ENCODE measurements around the gene RNF145.
"Not testable (repeated sequence)": the region's sequence is repeated elsewhere in the genome, so short reads cannot be mapped to it uniquely, and the experiment has no call there.

The RNF145 gene

GRCh38 chr5:159209438-159210209, at the start of gene RNF145:
TSS of gene RNF145 (minus strand) at chr5:159209553. CDS start at chr5:159203617, 5,936 bp downstream.
- peak; percentile 31 for DNase-seq (ENCODE audit: low read depth)

GRCh38 chr5:159258361-159258760, 49.0 kb upstream of the RNF145 start:
- no peak for DNase-seq (ENCODE audit: low read depth)

- DNase-seq (ENCODE audit: low read depth) = no peak
These were observed 48.4 kb upstream of the RNF145 start for GRCh38 chr5:159257629-159258283.

- no peak for DNase-seq (ENCODE audit: low read depth)
These were observed 47.7 kb upstream of the RNF145 start for GRCh38 chr5:159257007-159257406.

GRCh38 chr5:159252195-159252594, 42.8 kb upstream of the RNF145 start:
- no peak for DNase-seq (ENCODE audit: low read depth)

- no peak for DNase-seq (ENCODE audit: low read depth)
These were observed 39.8 kb upstream of the RNF145 start for GRCh38 chr5:159249158-159249557.

- no peak for DNase-seq (ENCODE audit: low read depth)
These were observed 35.5 kb upstream of the RNF145 start for GRCh38 chr5:159244890-159245289.

- no peak for DNase-seq (ENCODE audit: low read depth)
These were observed 34.8 kb upstream of the RNF145 start for GRCh38 chr5:159244163-159244562.

- no peak for DNase-seq (ENCODE audit: low read depth)
These were observed 34.0 kb upstream of the RNF145 start for GRCh38 chr5:159243385-159243784.

GRCh38 chr5:159242656-159243055, 33.3 kb upstream of the RNF145 start:
- DNase-seq (ENCODE audit: low read depth) = no peak

GRCh38 chr5:159241946-159242552, 32.7 kb upstream of the RNF145 start:
- DNase-seq (ENCODE audit: low read depth) = no peak

GRCh38 chr5:159240301-159240870, 31.0 kb upstream of the RNF145 start:
- peak; percentile 47 for DNase-seq (ENCODE audit: low read depth)

- DNase-seq (ENCODE audit: low read depth) = not testable (repeated sequence)
These were observed 26.6 kb upstream of the RNF145 start for GRCh38 chr5:159235871-159236520.

GRCh38 chr5:159231167-159231566, 21.8 kb upstream of the RNF145 start:
- no peak for DNase-seq (ENCODE audit: low read depth)

- DNase-seq (ENCODE audit: low read depth) = no peak
These were observed 21.3 kb upstream of the RNF145 start for GRCh38 chr5:159230657-159231056.

GRCh38 chr5:159228097-159228496, 18.7 kb upstream of the RNF145 start:
- not testable (repeated sequence) for DNase-seq (ENCODE audit: low read depth)

GRCh38 chr5:159227452-159227851, 18.1 kb upstream of the RNF145 start:
- DNase-seq (ENCODE audit: low read depth) = no peak

GRCh38 chr5:159226451-159226850, 17.1 kb upstream of the RNF145 start:
- DNase-seq (ENCODE audit: low read depth) = no peak

- no peak for DNase-seq (ENCODE audit: low read depth)
These were observed 15.1 kb upstream of the RNF145 start for GRCh38 chr5:159224471-159224870.

- no peak for DNase-seq (ENCODE audit: low read depth)
These were observed 14.1 kb upstream of the RNF145 start for GRCh38 chr5:159223469-159223868.

- no peak for DNase-seq (ENCODE audit: low read depth)
These were observed 10.9 kb upstream of the RNF145 start for GRCh38 chr5:159220206-159220605.

- DNase-seq (ENCODE audit: low read depth) = no peak
These were observed 9.3 kb upstream of the RNF145 start for GRCh38 chr5:159218595-159219023.
